CD4-positive, alpha-beta T cell (primary cell): ENCODE results near the gene BDKRB1. TPM values are rescaled to one million over a fixed set of nuclear protein-coding genes. Genes with fewer than 3 reads are reported as not detected.

Source experiments
- ATAC-seq: fragments of 200-7000 bp; cut with Tn5 transposase; one replicate; pipeline ENCODE4 v1.10.0; 2022; ENCODE audit warnings: mild to moderate bottlenecking; ENCODE audit not compliant: poor library complexity
- CTCF ChIA-PET: fragments of 350-600 bp; sonication (Branson Sonifier 250); formaldehyde crosslinking; loops from one replicate; lab custom pipeline; 2021; ENCODE audit warnings: antibody characterized with exemption, inconsistent platforms; lab: Charles Lee
- POLR2A ChIA-PET: fragments of 350-600 bp; sonication (Branson Sonifier 250); formaldehyde crosslinking; loops from one replicate; lab custom pipeline; 2021; ENCODE audit warnings: antibody characterized with exemption, inconsistent platforms; lab: Charles Lee
- DNase-seq, 14 experiments: peaks; one replicate each; pipeline ENCODE4 v3.0.0-alpha.2; 2013 to 2020; ENCODE audit warnings: mixed read lengths in 2 of 14
- H3K27ac ChIP-seq, 2 donors: one replicate each; pipeline versions ENCODE4 v1.5.1 to v1.7.0; 2013; ENCODE audit warnings: low read length in 2 of 2, low read depth in 1 of 2, mild to moderate bottlenecking in 1 of 2
- H3K27me3 ChIP-seq, 2 experiments: 1 replicate in 1 of 2; 2 replicates in 1 of 2; pipeline versions ENCODE4 v1.6.1 to v1.7.0; 2013; ENCODE audit warnings: low read length in 2 of 2, control low read depth in 1 of 2, mild to moderate bottlenecking in 1 of 2, moderate library complexity in 1 of 2; ENCODE audit not compliant: insufficient read depth in 2 of 2, control insufficient read depth in 1 of 2
- H3K36me3 ChIP-seq: one replicate; pipeline ENCODE4 v1.6.1; 2013; ENCODE audit warnings: low read length, control low read depth; ENCODE audit not compliant: insufficient read depth
- H3K4me1 ChIP-seq: one replicate; pipeline ENCODE4 v1.6.1; 2013; ENCODE audit warnings: low read length, control low read depth; ENCODE audit not compliant: insufficient read depth
- H3K4me3 ChIP-seq: one replicate; pipeline ENCODE4 v1.5.1; 2013; ENCODE audit warnings: mild to moderate bottlenecking, low read length, moderate library complexity
- H3K9me3 ChIP-seq, 2 experiments: 1 replicate in 1 of 2; 2 replicates in 1 of 2; pipeline versions ENCODE4 v1.6.1 to v1.7.0; 2013; ENCODE audit warnings: low read length in 2 of 2, mild to moderate bottlenecking in 2 of 2, control low read depth in 1 of 2, moderate library complexity in 1 of 2; ENCODE audit not compliant: control insufficient read depth in 1 of 2, insufficient read depth in 1 of 2
- H3K27ac Mint-ChIP-seq: one replicate; pipeline ENCODE4 v1.8.0; 2020; ENCODE audit warnings: mixed read lengths
- H3K27me3 Mint-ChIP-seq: one replicate; pipeline ENCODE4 v1.8.0; 2021; ENCODE audit warnings: mixed read lengths
- H3K36me3 Mint-ChIP-seq: one replicate; pipeline ENCODE4 v1.8.0; 2021; ENCODE audit warnings: low read depth, mixed read lengths
- H3K4me1 Mint-ChIP-seq: one replicate; pipeline ENCODE4 v1.8.0; 2021; ENCODE audit warnings: low read depth, mixed read lengths
- H3K4me3 Mint-ChIP-seq: one replicate; pipeline ENCODE4 v1.8.0; 2020; ENCODE audit warnings: mild to moderate bottlenecking, mixed read lengths
- H3K9me3 Mint-ChIP-seq: one replicate; pipeline ENCODE4 v1.8.0; 2020; ENCODE audit warnings: mixed read lengths
- intact Hi-C, 2 experiments: fragments of 100-400 bp; cut with DNase I in 1 of 2; cut with micrococcal nuclease in 1 of 2; formaldehyde crosslinking; loops; one replicate each; pipeline versions ENCODE4 v1.15.1 to v1.9.0; 2023 to 2025; cut with DNase I, micrococcal nuclease
- total RNA-seq, 174 experiments: library from RNA in 2 of 174; stranded (reverse) in 2 of 174; gene quantifications; one replicate each; pipeline ENCODE4 v1.2.3 and lab custom pipeline; 2021 to 2026
- TF ChIP-seq, protein P1 (sequence below): fragments of 200-600 bp; IDR thresholded peaks from one replicate; pipeline ENCODE4 v1.8.0; 2022; ENCODE audit warnings: antibody characterized with exemption, mild to moderate bottlenecking

BDKRB1 gene
- total RNA-seq, 2 experiments from 2014 or later, result not detected

DNA sequence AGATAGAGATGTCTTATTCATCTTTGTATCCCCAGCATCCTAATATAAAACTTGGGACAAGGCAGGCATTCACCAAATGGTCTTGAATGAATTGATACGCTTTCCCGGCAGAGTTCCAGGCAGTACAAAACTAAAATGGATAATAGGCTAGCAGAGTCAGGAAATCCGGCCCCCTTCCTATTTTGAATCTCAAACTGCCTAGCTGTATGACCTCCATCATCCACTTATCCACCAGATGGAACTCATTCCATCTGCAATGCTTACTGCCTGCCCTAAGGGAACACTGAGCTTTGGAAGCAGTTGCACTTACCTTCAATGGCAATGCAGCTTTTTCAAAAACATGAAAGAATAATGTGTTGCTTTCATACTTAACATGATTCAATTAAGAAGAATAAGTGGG, 43.4 kb downstream of the BDKRB1 start:
- H3K27me3 Mint-ChIP-seq, result no peaks in the 10 kb centered on the region
- no peaks in the 10 kb centered on the region for H3K9me3 Mint-ChIP-seq
- Histone ChIP-seq H3K27me3 (no peaks in the 10 kb centered on the region), H3K9me3 (no peaks in the 10 kb centered on the region), H3K36me3 (peaks cover 53% of the 10 kb centered on the region), H3K4me3 (no peak overlapping the region), H3K27ac (no peak overlapping the region), H3K4me1 (no peaks in the 10 kb centered on the region)
- ChIA-PET POLR2A (no interaction called here), CTCF (no interaction called here)
- intact Hi-C loops, result loop anchor here in 1 of 2 experiments (10.0 kb wide), 1 partner anchor 445 kb away; no protein-coding TSS in a partner anchor
- TF ChIP-seq, protein P1, sequence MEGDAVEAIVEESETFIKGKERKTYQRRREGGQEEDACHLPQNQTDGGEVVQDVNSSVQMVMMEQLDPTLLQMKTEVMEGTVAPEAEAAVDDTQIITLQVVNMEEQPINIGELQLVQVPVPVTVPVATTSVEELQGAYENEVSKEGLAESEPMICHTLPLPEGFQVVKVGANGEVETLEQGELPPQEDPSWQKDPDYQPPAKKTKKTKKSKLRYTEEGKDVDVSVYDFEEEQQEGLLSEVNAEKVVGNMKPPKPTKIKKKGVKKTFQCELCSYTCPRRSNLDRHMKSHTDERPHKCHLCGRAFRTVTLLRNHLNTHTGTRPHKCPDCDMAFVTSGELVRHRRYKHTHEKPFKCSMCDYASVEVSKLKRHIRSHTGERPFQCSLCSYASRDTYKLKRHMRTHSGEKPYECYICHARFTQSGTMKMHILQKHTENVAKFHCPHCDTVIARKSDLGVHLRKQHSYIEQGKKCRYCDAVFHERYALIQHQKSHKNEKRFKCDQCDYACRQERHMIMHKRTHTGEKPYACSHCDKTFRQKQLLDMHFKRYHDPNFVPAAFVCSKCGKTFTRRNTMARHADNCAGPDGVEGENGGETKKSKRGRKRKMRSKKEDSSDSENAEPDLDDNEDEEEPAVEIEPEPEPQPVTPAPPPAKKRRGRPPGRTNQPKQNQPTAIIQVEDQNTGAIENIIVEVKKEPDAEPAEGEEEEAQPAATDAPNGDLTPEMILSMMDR, result no peak
- ATAC-seq, result no peak
- H3K4me3 Mint-ChIP-seq, result no peak overlapping the region
- DNase-seq, result no peak
- H3K4me1 Mint-ChIP-seq, result no peaks in the 10 kb centered on the region
- H3K36me3 Mint-ChIP-seq, result peaks cover 57% of the 10 kb centered on the region
- no peak overlapping the region for H3K27ac Mint-ChIP-seq

- CTCF ChIA-PET, result no interaction called here
Measured at GRCh38 chr14:96303981-96304380, 48.0 kb downstream of the BDKRB1 start.

DNA sequence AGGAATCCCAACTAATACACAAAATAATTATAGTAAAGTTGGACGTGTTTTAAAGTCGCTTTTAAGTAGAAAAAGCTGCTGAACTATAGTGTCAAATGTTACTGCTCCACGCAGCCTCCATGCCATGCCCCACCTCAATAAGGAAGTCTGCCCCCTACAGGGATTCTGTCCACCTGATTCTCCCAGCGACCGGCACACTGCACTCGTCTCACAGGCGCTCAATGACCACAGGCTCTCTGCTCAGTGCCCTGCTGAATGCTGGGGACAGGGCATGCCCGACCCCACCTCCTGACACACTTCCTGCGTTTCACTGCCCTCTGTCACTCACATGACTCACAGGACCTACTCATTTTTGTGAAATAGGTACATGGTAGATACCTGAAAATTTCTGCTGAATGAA, 48.9 kb downstream of the BDKRB1 start:
- intact Hi-C loops, result no loop called here
- Mint-ChIP-seq H3K4me1 (no peaks in the 10 kb centered on the region), H3K9me3 (no peaks in the 10 kb centered on the region), H3K4me3 (no peak overlapping the region), H3K27ac (no peak overlapping the region), H3K36me3 (peaks cover 85% of the 10 kb centered on the region), H3K27me3 (no peaks in the 10 kb centered on the region)
- Histone ChIP-seq H3K36me3 (peaks cover 76% of the 10 kb centered on the region), H3K9me3 (no peaks in the 10 kb centered on the region), H3K27me3 (no peaks in the 10 kb centered on the region), H3K4me3 (no peak overlapping the region), H3K27ac (no peak overlapping the region), H3K4me1 (no peaks in the 10 kb centered on the region)
- POLR2A ChIA-PET, result no interaction called here
- DNase-seq, result peak in 1 of 14 experiments; percentile 7
- CTCF ChIA-PET, result no interaction called here
- ATAC-seq, result no peak
- TF ChIP-seq, protein P1, result no peak

More at GRCh38 chr14:96303981-96304380, 48.0 kb downstream of the BDKRB1 start:
- ATAC-seq (no peak), DNase-seq (no peak)
- H3K36me3 ChIP-seq, result peaks cover 75% of the 10 kb centered on the region
- Mint-ChIP-seq H3K27ac (no peak overlapping the region), H3K4me1 (no peaks in the 10 kb centered on the region), H3K36me3 (peaks cover 85% of the 10 kb centered on the region), H3K27me3 (no peaks in the 10 kb centered on the region), H3K4me3 (no peak overlapping the region), H3K9me3 (no peaks in the 10 kb centered on the region)
- H3K9me3 ChIP-seq, result no peaks in the 10 kb centered on the region
- no peaks in the 10 kb centered on the region for H3K4me1 ChIP-seq
- TF ChIP-seq, protein P1, result no peak
- POLR2A ChIA-PET, result no interaction called here
- H3K4me3 ChIP-seq, result no peak overlapping the region
- intact Hi-C loops, result no loop called here
- H3K27me3 ChIP-seq, result no peaks in the 10 kb centered on the region
- no peak overlapping the region for H3K27ac ChIP-seq
